Activated naive CD4-positive, alpha-beta T cell (primary cell): ENCODE measurements around the gene SCIN.
"Not testable (repeated sequence)": the region's sequence is repeated elsewhere in the genome, so short reads cannot be mapped to it uniquely, and the experiment has no call there.

ENCODE experiments used
- DNase-seq, 4 experiments: peaks; one replicate each; lab custom pipeline; 2025; lab: John Stamatoyannopoulos, UW

Gene SCIN

DNA sequence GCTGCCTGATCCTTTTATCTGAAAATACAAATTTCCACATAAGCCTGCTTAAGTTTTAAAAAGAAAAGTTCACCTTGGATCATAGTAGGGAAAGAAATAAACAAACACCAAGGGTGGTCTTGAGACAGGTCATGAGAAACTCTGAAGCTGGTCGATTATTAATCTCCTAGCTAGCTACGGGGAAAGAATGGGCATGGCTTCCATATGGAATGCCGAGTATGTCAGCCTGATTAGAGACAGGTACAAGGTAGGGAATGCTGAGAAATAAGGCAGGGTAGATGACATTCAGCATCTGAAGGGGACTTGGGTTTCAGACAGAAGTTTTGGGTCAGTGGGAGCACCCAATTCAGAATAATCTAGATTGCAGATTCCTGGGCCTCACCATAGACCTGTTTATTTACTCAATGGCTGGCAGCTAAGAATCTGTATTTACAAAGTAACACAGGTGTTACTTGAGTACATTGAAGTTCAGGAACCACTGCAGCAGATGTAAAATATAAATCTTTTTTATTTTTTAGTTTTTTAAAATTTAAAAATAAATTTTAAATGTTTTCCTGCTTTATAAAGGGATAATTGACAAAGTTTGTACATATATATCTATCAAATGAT is 49.0 kb downstream of the SCIN start:
- DNase-seq: no peak

DNA sequence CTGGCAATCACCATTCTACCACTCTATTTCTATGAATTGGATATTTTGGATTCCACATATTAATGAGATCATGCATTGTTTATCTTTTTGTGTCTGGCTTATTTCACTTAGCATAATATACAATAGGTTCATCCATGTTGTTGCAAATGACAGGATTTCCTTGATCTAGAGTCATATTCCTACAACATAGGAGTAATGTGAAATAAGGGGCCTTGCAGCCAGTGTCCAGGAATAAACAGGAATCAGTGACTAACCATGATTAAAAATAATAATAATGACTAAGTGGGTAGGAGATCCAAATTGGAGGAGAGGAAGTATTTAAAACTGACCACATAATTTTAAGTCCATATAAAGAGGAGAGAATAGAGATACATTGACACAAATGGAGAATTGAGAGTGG is 49.9 kb downstream of the SCIN start:
- DNase-seq: no peak

DNA sequence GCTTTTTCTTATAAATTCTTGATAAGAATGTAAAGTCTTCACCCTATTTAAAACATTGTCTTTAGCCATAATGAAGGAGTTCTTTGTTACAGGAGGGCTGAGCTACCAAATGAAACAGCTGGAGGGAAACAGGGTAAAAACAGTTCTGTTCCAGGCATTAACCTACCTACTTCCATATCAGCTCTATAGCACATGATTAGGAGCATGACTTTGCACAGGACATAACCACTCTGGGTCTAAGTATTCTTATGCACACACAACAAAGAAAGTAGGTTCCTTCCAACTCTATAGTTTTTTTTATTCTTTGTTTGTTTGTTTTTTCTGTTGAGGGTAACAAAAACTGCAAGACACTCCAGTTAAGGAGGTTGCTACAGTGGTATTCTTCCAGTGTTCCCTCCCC is 52.7 kb downstream of the SCIN start:
- no peak for DNase-seq

DNA sequence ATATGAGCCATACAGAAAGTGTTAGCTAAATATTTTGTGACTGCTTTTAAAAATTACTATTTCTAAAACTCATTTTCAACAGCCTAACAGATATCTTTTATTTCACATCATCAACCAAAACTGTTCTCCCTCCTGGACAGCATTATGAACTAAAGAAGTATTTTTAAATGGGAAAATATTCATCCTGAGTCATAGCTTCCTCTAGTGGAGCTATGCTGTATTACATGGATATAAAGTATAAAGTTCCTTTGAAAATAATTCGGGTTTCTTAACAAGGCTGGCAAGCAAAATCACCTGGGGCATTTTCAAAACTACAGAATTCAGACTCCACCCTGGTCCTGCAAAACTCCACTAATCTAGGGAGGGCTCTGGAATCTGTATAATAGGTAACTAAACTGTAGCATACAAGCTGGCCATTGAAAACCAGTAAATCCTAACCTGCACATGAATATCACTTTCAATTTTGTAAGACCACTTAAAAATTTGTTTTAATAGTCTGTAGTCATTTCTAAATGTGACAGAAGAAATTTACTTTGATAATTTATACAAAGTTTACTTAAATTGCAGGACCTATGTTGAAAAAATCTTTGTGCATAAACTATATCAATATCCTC is 53.5 kb downstream of the SCIN start:
- no peak for DNase-seq

DNA sequence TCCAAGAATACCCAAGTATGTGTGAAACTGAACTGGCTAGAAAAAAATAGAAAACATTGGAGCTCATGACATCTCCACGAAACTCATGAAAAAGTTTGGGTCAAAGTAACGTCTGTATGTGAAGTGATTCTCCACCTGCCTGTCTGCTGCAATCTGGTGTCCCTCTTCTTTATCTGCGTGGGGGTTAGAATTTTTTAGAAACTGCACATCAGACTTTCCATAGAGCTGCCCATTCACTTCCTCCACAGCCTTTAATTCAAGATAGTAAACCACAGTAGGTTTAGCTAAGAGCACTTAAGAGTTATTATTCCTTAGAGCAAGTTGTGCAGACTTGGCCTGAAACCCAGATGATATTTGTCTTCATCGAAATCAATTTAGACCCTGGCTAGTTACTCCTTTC is 55.3 kb downstream of the SCIN start:
- DNase-seq: no peak

DNA sequence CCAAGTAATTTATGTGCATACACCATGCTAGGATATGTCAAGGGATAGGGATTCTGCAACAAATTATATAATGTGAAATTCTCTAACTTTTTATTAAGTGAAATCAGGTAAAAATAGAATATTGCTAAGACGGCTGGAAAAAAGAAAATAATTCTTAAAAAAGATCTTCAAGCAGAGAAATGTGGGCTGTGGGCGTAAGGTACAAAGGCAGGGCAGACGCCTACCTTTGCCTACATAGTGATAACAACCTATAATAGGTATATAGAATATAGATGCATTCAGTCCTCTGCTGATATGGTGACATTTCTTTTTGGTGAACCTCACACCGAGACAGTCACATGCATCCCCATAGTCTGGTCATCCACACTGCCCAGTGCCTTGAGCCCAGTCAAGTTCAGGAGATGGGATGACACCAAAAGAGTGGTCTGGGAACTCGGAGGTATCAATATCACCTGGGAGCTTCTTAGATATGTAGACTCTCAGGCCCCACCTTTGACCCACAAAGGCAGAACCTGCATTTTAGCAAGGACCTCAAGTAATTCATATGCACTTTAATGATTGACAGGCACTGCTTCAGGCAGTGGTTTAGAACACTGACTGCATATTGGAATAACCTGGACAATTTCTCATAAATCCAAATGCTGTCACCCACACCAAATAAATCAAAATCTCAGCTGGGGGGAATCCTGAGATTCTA is 59.4 kb downstream of the SCIN start:
- no peak for DNase-seq

DNA sequence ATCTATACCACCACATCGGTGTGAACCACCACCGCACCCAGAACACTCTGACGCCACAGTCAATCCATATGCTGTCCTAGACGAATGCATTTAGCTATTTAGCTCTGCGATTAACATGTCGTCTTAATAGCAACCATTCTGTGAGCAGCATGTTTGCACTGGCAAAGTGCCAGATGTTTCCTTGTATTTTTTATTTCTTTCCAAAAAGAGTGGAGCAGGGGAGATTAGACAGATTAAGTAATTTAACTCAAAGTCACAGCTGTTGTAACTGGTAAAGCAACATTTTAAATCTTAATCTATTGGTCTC is 59.9 kb downstream of the SCIN start:
- DNase-seq: no peak

DNA sequence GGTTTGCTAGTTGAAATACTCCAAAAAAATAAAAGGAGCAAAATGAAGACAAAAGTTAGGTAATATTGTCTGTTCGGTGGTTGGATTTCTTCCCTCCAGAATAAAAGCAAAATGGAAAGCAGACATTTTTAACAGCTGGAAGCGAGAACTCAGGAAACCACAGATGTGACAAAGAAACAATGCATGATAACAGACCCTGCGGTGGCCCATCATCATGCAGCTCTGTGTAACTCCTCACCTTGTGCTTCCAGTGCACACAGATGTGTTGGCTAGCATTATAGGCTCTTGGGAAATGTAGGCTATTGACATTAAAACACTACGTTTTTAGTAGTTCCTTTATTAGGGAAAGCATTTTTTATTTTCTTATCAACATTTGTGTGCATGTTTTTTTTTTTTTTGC is 63.1 kb downstream of the SCIN start:
- DNase-seq: no peak

DNA sequence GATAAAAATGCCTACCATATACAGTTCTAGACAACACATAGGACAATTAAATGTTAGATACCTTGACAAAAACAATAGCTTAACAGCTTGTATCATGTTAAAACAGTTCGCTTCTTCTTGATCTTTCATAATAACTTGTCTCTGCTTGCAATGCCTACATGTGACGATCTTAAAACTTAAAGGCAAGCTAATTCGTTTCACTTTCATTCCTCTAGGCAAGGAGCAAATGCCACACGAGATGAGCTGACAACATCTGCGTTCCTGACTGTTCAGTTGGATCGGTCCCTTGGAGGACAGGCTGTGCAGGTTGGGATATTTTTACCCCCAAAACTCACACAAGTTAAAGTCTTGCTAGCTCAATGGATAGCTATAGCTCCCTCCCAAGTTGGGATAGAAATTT is 65.3 kb downstream of the SCIN start:
- DNase-seq: no peak

DNA sequence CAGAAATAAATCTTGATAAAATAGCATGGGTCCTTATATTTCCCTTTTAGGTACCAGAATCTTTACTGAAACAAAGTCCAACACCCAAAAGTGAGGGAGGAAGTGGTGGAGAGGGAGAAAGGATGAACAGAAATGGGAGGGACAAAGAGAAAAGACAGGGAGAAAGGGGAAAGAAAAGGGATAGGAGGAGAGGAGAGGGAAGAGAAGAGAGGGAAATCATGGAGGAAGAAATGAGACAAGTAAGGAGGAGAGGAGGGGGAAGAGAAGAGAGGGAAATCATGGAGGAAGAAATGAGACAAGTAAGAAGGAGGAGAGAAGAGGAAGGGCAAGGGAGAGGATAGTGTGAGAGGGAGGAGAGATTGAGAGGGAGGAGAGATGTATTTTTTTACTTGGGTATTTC is 66.8 kb downstream of the SCIN start:
- no peak for DNase-seq

DNA sequence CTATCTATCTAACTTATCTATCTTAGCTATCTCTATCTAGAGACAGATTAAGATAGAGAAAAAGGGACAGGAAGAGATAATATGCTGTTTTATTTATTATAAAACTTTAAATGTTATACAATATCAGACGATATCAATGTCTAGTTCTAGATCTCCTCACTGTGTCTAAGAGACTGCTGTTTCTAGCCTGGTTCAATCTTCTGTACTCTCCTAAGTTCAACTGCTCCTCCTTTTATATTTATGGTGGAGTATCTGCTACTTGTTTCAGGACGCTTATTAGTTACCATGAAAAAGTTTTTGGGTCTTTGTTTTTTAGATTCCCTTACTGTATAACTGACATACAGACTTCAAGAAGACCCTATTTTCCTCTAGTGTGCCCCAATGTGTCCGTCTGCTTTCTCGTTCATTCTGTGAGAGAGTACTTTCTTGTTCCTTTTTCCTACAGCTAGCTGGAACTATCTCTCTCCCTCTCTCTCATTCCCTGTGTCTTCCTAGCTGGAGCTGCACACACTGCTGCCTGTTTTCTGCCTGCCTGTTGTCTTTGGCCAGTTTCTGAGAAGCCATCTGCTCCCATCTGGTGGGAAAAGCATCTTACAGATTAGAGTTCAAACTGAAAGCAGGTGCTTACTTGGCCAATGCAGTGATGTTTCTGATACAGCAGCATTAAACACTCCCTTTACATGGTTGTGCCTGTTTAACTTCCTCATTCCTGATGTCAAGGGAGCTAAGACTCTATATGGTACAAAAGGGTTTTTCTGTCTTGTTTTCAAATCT is 67.5 kb downstream of the SCIN start:
- no peak for DNase-seq

DNA sequence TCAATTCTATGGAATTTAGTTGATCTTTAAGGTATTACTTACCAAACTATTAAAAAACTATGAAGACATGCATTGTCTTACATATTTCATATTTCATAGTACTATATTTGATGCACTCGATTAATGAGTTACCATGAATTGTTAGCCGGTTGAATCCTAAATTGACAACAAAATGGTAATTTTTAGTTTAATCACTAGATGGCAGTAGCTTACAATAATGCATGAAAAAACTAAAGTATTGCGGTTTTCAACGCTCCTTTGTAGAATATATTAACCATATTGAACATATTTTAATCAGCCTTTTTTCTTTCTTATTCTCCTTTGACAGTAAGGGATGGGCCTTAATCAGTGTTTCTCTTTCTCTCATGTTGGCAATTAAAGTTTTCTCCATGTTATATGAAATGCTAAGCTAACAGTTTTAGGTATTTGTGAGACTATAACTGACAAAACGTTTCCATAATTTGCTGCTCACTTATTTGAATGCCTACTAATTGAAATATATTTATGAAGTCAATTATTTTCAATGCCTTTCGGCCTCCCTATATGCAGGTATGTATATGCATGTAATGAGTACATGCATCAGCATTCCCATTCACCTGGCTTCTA is 68.4 kb downstream of the SCIN start:
- DNase-seq: no peak

DNA sequence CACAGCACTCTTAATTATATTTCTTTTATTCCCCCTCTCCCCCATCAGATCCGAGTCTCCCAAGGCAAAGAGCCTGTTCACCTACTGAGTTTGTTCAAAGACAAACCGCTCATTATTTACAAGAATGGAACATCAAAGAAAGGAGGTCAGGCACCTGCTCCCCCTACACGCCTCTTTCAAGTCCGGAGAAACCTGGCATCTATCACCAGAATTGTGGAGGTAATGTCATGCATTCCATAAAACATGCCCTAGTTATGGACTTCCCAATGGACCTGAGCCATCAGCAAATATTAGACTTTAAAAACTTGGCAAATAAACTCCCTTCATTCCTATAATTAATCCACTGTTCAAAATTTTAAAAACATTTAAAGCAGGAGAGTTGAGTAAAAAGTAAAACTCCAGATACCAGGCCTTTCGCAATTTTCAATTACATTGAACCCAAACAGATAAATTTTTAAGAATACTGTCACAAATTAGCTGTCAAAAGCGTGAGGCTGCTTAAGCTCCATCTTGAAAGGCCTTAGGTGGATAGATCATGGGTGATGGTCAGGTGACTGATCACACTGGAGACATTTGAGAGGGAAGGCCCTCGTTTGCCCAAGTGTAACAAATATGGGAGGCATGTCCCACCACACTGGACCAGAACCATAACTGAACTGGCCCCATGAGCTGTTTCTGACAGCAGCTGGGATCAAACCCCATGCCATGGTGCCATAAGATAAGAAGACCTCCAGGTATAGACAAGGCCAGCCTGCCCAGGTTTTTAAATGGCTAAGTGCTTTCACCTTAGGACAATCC is 70.0 kb downstream of the SCIN start:
- DNase-seq: no peak

DNA sequence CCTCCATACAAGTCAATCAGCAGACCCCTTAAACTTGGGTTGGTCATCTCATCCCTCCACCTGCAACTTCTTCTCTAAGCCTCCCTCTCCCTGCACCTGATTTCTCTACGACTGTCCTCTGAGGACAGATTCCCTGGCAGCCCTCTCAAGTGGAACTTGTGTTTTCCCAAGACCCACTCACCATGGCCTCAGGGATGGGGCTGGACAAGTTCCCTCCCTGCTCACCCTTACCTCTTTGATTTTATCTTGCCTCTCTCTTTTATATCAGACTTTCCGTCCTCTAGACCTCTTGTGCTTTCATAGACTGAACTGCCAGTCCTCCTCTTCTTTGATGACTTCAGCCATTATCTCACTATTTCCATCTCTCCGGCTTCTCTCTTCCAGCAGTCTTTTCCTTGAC is 70.7 kb downstream of the SCIN start:
- no peak for DNase-seq

DNA sequence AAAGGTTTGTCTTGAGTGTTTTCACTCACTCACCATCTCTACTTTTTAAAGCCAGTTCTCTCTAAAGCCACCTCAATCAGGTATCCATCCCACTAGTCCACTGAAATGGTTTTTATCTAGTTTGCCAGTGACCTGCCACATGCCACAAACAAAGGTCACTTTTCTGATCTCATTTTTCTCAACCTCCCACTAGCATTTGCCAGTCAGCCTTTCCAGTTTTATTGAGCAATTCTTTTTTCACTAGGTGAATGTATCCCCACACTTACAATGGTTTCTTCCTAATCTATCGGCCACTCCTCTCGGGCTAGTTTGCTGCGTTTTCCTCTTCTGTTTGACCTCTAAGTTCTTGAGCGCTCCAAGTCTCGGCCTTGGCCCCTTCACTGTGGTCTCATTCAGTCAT is 72.0 kb downstream of the SCIN start:
- DNase-seq: no peak

DNA sequence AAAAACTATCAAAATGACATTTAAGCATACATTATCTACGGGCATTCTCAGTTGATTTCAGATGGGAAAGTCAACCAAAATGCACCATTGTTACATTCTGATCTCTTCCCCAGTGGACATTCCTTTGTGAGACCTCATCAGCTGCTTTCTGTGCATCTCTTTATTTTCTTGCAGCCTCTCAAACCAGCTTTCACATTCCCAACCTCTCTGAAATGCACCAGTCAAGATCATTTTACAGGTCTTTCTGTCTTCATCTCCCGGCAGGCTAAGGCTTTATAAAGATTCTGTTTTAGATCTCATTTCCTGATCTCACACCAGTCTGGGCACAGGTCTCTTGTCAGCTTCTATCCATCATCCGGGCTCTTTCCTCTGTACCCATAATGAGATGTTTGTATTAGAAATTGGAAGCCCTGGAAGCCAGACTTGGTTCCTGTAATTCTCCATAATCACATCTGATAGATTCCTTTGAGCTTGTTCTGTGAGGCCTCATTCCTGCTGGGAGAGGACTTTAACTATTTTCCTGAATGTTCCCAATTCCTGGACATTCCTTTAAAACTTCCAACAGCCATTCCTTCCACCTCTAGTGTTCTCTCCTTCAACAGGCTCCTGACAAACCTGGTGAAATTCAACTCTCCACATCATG is 72.6 kb downstream of the SCIN start:
- DNase-seq: no peak

DNA sequence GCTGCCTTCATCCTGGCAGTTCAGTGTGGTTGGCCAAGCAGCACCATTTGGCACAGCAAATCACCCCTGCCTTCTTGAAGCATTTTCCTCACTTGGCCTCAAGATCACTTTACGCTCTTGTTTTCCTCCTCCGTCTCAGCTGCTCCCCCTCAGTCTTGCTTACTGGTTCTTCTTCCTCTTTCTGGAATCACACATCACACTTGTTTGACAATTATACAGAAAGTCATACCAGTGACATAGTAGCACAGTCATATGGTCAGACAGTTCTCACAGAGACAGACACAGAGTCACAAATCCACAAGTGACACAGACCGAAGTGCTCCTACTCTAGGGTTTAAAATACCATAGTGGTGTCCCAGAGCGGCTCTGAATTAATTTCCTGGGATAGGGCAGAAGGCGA is 73.1 kb downstream of the SCIN start:
- no peak for DNase-seq

DNA sequence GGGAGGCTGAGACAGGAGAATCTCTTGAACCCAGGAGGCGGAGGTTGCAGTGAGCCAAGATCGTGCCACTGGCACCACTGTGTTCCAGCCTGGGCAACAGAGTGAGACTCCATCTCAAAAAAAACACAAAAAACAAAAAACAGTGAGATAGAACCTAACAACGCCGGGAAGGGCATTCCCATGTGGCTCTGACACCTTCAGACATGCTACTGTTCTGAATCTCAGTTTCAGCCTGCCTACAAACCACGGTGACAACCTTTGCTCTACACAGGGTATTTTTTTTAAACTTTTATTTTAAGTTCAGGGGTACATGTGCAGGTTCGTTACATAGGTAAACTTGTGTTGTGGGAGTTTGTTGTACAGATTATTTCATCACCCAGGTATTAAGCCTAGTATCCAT is 74.7 kb downstream of the SCIN start:
- DNase-seq: not testable (repeated sequence)

DNA sequence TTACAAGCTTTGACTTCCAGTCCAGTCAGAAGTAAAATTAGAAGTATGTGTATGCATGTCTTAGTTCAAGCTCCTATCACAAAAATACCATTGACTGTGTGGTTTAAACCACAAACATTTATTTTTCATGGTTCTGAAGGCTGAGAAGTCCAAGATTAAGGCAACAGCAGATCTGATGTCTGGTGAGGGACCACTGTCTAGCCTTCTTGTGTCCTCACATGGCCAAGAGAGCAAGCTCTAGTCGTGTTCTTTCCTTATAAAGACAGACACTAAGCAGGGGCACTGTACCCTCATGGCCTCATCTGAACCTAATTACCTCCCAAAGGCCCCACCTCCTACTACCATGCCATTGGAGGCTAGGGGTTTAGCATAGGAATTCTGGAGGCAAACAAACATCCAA is 75.6 kb downstream of the SCIN start:
- DNase-seq: no peak

DNA sequence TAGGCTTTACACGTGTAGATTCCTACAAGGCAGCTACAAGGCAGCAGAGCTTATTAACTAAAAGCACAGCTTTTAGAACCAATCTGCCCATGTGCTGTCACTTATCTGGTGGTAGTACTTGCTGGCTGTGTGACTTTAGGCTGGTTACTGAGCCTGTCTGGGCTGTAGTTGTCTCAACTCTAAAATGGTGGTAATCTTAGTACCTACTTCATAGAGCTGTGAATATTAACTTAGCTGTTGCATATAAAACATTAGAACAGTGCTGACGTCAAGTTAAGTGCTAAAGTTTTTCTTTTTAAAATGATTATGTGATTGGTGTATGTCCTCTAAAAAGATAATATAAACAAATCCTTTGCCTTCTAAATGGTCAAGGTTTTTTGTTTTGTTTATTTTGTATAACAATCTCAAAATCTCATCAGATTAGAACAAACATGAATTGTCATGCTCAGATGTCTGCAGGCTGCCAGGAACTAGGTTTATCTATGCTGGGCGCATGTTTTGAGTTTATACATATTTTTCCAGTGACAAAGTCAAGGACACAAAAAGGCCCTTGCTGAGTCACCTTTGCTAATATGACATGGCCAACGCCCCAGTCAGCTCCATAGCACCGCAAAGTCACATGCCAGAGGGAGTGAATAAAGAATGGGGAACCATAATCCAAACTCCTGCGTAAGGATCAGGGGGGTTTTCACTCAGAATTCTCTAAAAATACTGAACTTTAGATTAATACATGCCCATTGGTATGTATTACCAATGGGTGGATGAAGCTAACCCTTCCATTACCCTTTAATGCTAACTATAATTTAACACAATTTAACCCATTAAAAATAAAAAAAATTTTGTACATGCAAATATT is 77.1 kb downstream of the SCIN start:
- no peak for DNase-seq
